Progenitor cell of endocrine pancreas (in vitro differentiated cells): ENCODE data around the gene CHTF8. TPM values are rescaled to one million over a fixed set of nuclear protein-coding genes. Genes with fewer than 3 reads are reported as not detected.

Experiments
- DNase-seq: peaks from one replicate; pipeline ENCODE4 v3.0.0; 2021; ENCODE audit warnings: low spot score; ENCODE audit not compliant: unreplicated experiment
- H3K27ac Mint-ChIP-seq: 2 replicates; pipeline ENCODE4 v1.8.0; 2021; ENCODE audit warnings: mild to moderate bottlenecking, moderate library complexity, mixed read lengths
- H3K27me3 Mint-ChIP-seq: 2 replicates; pipeline ENCODE4 v1.8.0; 2021; ENCODE audit warnings: mixed read lengths
- H3K36me3 Mint-ChIP-seq: 2 replicates; pipeline ENCODE4 v1.8.0; 2022; ENCODE audit warnings: mixed read lengths; ENCODE audit not compliant: insufficient read depth
- H3K4me1 Mint-ChIP-seq: 2 replicates; pipeline ENCODE4 v1.8.0; 2021; ENCODE audit warnings: low read depth, mixed read lengths
- H3K4me3 Mint-ChIP-seq: 2 replicates; pipeline ENCODE4 v1.8.0; 2021; ENCODE audit warnings: low read depth, mild to moderate bottlenecking, moderate library complexity, mixed read lengths
- H3K9me3 Mint-ChIP-seq: 2 replicates; pipeline ENCODE4 v1.8.0; 2021; ENCODE audit warnings: low read depth, mixed read lengths
- total RNA-seq: library from RNA; stranded (reverse); gene quantifications from 2 replicates; pipeline ENCODE4 v1.2.1, GENCODE V29; 2021
- TF ChIP-seq, protein P1 (sequence below): fragments of 200-600 bp; sonication (generic); IDR thresholded peaks from one replicate; pipeline ENCODE4 v1.5.0; 2021; ENCODE audit warnings: antibody characterized with exemption, mild to moderate bottlenecking; ENCODE audit not compliant: unreplicated experiment

The CHTF8 gene
- total RNA-seq, 1 donor from 2014 or later, result 117 TPM

DNA sequence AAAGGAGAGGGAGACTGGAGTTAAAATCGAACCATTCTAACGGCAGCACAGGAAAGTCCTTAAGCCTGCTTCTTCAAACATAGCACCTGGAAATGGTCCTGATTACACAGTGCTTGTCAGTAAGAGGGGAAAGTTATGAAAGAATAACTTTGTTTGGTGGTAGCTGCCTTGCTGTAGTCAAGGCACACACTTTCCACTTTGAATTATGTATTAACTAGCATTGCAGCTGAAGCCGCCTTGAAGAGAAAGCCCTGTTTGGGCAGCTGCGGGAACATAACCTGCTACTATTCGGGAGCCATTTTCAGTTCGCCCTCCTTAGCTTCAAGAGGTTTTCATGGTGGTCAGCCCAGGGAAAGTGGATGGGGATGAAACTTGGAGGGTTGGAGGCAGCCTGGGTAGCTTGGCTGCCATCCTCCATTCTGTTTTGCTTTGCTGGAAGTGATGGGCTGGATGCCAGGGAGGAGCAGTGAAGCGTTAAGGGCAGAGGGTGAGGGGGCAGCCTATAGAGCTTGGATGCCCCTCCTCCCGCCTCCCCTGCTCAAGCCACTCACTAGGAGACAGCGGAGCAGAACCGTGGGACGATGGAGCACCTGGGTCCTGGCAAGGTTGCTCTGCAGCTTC lies 32.2 kb downstream of the CHTF8 start:
- Mint-ChIP-seq H3K27ac (no peak overlapping the region), H3K27me3 (peaks cover 32% of the 10 kb centered on the region), H3K4me3 (no peak overlapping the region), H3K9me3 (no peaks in the 10 kb centered on the region), H3K4me1 (peaks cover 11% of the 10 kb centered on the region), H3K36me3 (no peaks in the 10 kb centered on the region)
- DNase-seq, result no peak
- TF ChIP-seq, protein P1, sequence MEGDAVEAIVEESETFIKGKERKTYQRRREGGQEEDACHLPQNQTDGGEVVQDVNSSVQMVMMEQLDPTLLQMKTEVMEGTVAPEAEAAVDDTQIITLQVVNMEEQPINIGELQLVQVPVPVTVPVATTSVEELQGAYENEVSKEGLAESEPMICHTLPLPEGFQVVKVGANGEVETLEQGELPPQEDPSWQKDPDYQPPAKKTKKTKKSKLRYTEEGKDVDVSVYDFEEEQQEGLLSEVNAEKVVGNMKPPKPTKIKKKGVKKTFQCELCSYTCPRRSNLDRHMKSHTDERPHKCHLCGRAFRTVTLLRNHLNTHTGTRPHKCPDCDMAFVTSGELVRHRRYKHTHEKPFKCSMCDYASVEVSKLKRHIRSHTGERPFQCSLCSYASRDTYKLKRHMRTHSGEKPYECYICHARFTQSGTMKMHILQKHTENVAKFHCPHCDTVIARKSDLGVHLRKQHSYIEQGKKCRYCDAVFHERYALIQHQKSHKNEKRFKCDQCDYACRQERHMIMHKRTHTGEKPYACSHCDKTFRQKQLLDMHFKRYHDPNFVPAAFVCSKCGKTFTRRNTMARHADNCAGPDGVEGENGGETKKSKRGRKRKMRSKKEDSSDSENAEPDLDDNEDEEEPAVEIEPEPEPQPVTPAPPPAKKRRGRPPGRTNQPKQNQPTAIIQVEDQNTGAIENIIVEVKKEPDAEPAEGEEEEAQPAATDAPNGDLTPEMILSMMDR, result no peak

DNA sequence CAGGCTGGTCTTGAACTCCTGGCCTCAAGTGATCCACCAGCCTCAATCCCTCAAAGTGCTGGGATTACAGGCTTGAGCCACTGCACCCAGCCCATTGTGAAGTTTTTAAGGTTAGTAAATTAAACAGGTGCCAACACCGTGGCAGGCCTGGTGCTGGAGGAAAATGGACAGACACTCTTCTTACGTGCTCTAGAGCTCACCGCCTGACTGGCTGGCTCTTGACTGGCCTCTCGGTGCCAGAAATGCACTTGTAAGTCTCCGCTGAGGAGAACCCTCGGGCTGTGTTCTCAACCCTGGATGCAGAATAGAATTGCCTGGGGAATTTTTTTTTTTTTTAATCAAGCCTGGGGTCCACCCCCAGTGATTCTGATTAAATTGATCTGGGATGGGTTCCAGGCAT lies 37.2 kb downstream of the CHTF8 start:
- Mint-ChIP-seq H3K36me3 (no peaks in the 10 kb centered on the region), H3K9me3 (no peaks in the 10 kb centered on the region), H3K27me3 (no peaks in the 10 kb centered on the region), H3K27ac (no peak overlapping the region), H3K4me1 (peaks cover 5% of the 10 kb centered on the region), H3K4me3 (no peak overlapping the region)
- no peak for DNase-seq
- TF ChIP-seq, protein P1, result no peak

DNA sequence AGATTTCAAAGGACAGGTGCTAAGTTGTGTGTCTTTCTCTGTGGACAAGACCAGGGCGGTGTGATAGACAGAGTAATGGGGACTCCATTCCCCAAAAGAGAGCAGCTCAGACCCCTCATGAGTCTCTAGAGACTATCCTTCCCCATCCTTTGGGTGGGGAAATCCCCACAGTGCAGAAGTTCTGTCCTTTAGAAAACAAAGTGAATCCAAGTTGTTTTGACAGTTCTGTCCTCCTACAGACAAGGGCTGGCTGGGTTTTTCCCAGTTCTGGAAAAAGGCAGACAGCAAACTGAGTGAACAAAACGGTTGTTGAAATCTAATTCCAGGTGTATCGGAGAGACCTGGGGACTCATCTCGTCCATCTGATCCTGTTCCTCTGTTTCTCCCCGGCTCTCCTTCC lies 37.9 kb downstream of the CHTF8 start:
- Mint-ChIP-seq H3K4me1 (peaks cover 3% of the 10 kb centered on the region), H3K27me3 (no peaks in the 10 kb centered on the region), H3K4me3 (no peak overlapping the region), H3K27ac (no peak overlapping the region), H3K9me3 (no peaks in the 10 kb centered on the region), H3K36me3 (no peaks in the 10 kb centered on the region)
- TF ChIP-seq, protein P1, result no peak
- no peak for DNase-seq

DNA sequence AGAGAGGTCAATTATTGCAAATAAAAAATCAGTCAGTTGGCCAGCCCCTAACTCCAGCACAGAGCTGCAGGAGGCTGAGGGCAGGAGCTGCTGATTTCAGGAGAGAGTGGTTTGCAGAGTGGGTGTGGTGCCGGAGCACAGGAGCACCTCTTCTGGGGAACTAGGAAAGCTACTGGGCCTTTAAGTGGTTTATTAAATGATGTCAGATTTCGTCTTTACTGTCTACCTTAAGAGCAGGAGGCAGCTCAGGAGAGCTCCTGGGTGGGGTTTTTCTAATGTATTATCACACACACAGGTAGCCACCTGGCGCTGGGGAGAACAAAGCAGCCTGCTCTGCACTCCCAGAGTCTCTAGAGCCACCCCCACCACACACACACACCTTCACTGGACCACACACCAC lies 38.4 kb downstream of the CHTF8 start:
- H3K4me3 Mint-ChIP-seq, result no peak overlapping the region
- H3K27me3 Mint-ChIP-seq, result no peaks in the 10 kb centered on the region
- no peaks in the 10 kb centered on the region for H3K36me3 Mint-ChIP-seq
- H3K9me3 Mint-ChIP-seq, result no peaks in the 10 kb centered on the region
- no peak overlapping the region for H3K27ac Mint-ChIP-seq
- DNase-seq, result no peak
- peaks cover 9% of the 10 kb centered on the region for H3K4me1 Mint-ChIP-seq
- TF ChIP-seq, protein P1, result no peak

DNA sequence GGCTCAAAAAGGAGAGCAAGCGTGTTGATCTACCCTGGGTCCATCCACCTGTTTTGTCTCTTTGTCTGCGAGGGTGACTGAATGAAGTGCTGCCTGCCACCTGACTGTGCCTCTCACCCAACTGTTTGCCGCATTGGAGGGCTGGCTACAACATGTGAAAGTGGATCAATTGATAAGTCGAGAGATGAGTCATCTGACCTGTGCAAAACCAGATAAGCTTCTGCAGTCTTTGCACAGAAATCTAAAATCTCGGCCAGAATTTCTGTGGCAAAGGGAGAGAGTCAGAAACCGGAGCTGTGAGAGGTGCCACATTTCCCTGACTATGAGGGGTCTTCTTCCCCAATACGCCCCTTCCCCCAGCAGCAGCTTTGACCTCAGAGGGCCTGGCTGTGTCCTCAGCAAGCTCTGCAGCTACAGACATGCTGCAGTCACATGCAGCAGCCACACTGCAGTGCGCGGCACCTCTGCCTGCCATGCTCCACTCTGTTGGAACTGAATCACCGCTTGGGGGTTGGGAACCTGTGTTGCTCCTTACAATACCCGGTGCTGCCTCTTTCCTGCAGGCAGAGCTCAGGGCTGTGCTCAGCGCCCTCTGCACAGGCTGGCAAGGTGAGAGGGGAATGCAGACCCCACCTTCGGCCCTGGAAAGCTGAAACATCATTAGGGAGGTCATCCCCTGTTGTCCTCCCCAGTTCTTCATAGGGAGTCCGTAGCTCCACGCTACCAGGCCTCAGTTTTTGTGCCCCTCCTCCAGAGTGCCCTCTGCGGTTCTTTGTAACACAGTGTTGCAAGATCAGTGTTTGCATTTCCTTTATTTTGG lies 43.1 kb downstream of the CHTF8 start:
- H3K36me3 Mint-ChIP-seq, result peaks cover 3% of the 10 kb centered on the region
- H3K4me3 Mint-ChIP-seq, result no peak overlapping the region
- H3K9me3 Mint-ChIP-seq, result no peaks in the 10 kb centered on the region
- TF ChIP-seq, protein P1, result no peak
- H3K27ac Mint-ChIP-seq, result peak overlapping the region; percentile 65
- H3K27me3 Mint-ChIP-seq, result no peaks in the 10 kb centered on the region
- peak; percentile 14 for DNase-seq
- peaks cover 15% of the 10 kb centered on the region for H3K4me1 Mint-ChIP-seq
